ENCODE results near the gene TRIM56. TPM values are rescaled to one million over a fixed set of nuclear protein-coding genes. Genes with fewer than 3 reads are reported as not detected.

TRIM56 gene
- total RNA-seq, 1 donor from 2014 or later = 17.0 TPM

DNA sequence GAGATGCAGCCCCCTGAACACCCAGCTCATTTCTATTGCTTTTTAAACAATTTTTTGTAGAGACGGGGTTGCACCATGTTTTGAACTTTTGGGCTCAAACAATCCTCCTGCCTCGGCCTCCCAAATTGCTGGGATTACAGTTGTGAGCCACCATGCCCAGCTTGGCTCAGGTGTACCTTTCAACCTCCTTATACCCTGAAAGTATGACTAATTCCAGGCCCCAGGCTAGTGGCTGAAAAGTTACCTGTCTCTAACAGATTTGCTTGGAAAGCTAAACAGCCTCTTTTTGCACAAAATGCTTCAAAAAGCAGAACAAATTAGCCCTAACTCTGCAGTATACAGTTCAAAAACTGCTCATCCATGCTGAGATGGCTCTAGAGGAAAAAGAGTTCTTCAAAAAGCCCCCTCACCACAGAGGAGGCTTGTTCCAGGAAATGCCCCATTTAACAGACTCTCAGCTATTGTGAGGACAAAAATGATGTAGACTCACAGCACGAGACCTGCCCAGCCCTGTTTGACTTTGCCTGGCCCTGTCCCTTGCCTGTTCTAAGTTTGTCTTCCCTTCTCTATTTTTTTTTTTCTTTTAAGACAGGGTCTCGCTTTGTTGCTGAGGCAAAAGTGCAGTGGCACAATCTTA is 55.6 kb downstream of the TRIM56 start:
- H3K4me1 ChIP-seq = peaks cover 18% of the 10 kb centered on the region
- intact Hi-C loops (cut with micrococcal nuclease) = loop anchor here (5.0 kb wide), 1 partner anchor 141 kb away; no protein-coding TSS in a partner anchor
- no peak overlapping the region for H3K27ac ChIP-seq (replicated peaks)
- no peaks in the 10 kb centered on the region for H3K9me3 ChIP-seq (replicated peaks)
- TF ChIP-seq, protein P1, sequence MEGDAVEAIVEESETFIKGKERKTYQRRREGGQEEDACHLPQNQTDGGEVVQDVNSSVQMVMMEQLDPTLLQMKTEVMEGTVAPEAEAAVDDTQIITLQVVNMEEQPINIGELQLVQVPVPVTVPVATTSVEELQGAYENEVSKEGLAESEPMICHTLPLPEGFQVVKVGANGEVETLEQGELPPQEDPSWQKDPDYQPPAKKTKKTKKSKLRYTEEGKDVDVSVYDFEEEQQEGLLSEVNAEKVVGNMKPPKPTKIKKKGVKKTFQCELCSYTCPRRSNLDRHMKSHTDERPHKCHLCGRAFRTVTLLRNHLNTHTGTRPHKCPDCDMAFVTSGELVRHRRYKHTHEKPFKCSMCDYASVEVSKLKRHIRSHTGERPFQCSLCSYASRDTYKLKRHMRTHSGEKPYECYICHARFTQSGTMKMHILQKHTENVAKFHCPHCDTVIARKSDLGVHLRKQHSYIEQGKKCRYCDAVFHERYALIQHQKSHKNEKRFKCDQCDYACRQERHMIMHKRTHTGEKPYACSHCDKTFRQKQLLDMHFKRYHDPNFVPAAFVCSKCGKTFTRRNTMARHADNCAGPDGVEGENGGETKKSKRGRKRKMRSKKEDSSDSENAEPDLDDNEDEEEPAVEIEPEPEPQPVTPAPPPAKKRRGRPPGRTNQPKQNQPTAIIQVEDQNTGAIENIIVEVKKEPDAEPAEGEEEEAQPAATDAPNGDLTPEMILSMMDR (IDR thresholded peaks at IDR 0.05; ENCODE audit: borderline replicate concordance) = no peak
- no peaks in the 10 kb centered on the region for H3K36me3 ChIP-seq
- H3K4me3 ChIP-seq = no peak overlapping the region
- DNase-seq = no peak
- peaks cover 22% of the 10 kb centered on the region for H3K27me3 ChIP-seq (ENCODE audit: low read depth)

Other genes with a start within 250 kb of the TRIM56 start
- gene SLC12A9, start 232.8 kb upstream of the TRIM56 start, total RNA-seq = 10.9 TPM
- 11.7 TPM for gene TRIP6, start 218.1 kb upstream of the TRIM56 start, total RNA-seq
- gene SRRT, start 210.4 kb upstream of the TRIM56 start, total RNA-seq = 51.3 TPM
- 2.4 TPM for gene UFSP1, start 195.8 kb upstream of the TRIM56 start, total RNA-seq
- gene ACHE, start 189.6 kb upstream of the TRIM56 start, total RNA-seq = 0.49 TPM
- 0.19 TPM for gene MUC3A, start 135.9 kb upstream of the TRIM56 start, total RNA-seq
- 0.30 TPM for gene MUC12, start 115.9 kb upstream of the TRIM56 start, total RNA-seq
- gene MUC17, start 65.4 kb upstream of the TRIM56 start, total RNA-seq = not detected
- gene SERPINE1, start 41.6 kb downstream of the TRIM56 start, total RNA-seq = 4.3 TPM
- gene AP1S1, start 69.0 kb downstream of the TRIM56 start, total RNA-seq = 10.7 TPM
- not detected for gene VGF, start 80.1 kb downstream of the TRIM56 start, total RNA-seq
- not detected for gene NAT16, start 94.8 kb downstream of the TRIM56 start, total RNA-seq
- gene MOGAT3, start 115.6 kb downstream of the TRIM56 start, total RNA-seq = not detected
- 38.7 TPM for gene PLOD3, start 132.1 kb downstream of the TRIM56 start, total RNA-seq
- gene ZNHIT1, start 132.7 kb downstream of the TRIM56 start, total RNA-seq = 56.9 TPM
- 2.2 TPM for gene CLDN15, start 152.3 kb downstream of the TRIM56 start, total RNA-seq
- 322 TPM for gene FIS1, start 159.6 kb downstream of the TRIM56 start, total RNA-seq
- gene IFT22, start 236.3 kb downstream of the TRIM56 start, total RNA-seq = 32.0 TPM